Spinal cord (tissue), 10 donors: ENCODE results near the gene EGFL8. TPM values are rescaled to one million over a fixed set of nuclear protein-coding genes. Genes with fewer than 3 reads are reported as not detected.
"Not testable (repeated sequence)": the region's sequence is repeated elsewhere in the genome, so short reads cannot be mapped to it uniquely, and the experiment has no call there.

Experiments
- DNase-seq, 6 donors: peaks; one replicate each; pipeline versions ENCODE4 v3.0.0 to v3.0.0-alpha.2; 2013 to 2015; ENCODE audit warnings: low spot score in 6 of 6, low read depth in 4 of 6
- H3K27ac ChIP-seq: one replicate; pipeline ENCODE4 v1.5.1; 2013; ENCODE audit warnings: low read depth, low read length, control low read depth
- H3K27me3 ChIP-seq: one replicate; pipeline ENCODE4 v1.6.1; 2013; ENCODE audit warnings: low read length; ENCODE audit not compliant: control insufficient read depth, insufficient read depth
- H3K36me3 ChIP-seq: one replicate; pipeline ENCODE4 v1.6.1; 2013; ENCODE audit warnings: low read length; ENCODE audit not compliant: control insufficient read depth, insufficient read depth
- H3K4me1 ChIP-seq: one replicate; pipeline ENCODE4 v1.6.1; 2013; ENCODE audit warnings: low read length; ENCODE audit not compliant: control insufficient read depth, insufficient read depth
- H3K4me3 ChIP-seq: one replicate; pipeline ENCODE4 v1.5.1; 2013; ENCODE audit warnings: low read depth, low read length, control low read depth
- H3K9me3 ChIP-seq: one replicate; pipeline ENCODE4 v1.6.1; 2013; ENCODE audit warnings: low read length; ENCODE audit not compliant: control insufficient read depth, insufficient read depth
- WGBS: methylation state at CpG from one replicate; pipeline ENCODE4 v1.1.5; 2013; ENCODE audit warnings: missing lambda C conversion rate; ENCODE audit not compliant: insufficient coverage; 5-methylcytosine and 5-hydroxymethylcytosine counted together
- polyA plus RNA-seq, 2 donors: library from polyadenylated mRNA; unstranded; fragments of 120-200 nt; gene quantifications; one replicate each; pipeline ENCODE4 v1.2.1, GENCODE V29; 2013; ENCODE audit not compliant: insufficient read length in 2 of 2
- total RNA-seq, 2 donors: library from RNA; depleted of rRNA in 1 of 2; stranded (reverse); fragments of 120-200 nt in 1 of 2; fragments of >200 nt in 1 of 2; gene quantifications; one replicate each; pipeline versions ENCODE4 v1.2.3 to v1.2.4, GENCODE V29; 2013 to 2014
- donor health status: healthy.

Gene EGFL8
- total and polyA plus RNA-seq, 4 donors = 28.4 to 124 (median 57.3) TPM

DNA sequence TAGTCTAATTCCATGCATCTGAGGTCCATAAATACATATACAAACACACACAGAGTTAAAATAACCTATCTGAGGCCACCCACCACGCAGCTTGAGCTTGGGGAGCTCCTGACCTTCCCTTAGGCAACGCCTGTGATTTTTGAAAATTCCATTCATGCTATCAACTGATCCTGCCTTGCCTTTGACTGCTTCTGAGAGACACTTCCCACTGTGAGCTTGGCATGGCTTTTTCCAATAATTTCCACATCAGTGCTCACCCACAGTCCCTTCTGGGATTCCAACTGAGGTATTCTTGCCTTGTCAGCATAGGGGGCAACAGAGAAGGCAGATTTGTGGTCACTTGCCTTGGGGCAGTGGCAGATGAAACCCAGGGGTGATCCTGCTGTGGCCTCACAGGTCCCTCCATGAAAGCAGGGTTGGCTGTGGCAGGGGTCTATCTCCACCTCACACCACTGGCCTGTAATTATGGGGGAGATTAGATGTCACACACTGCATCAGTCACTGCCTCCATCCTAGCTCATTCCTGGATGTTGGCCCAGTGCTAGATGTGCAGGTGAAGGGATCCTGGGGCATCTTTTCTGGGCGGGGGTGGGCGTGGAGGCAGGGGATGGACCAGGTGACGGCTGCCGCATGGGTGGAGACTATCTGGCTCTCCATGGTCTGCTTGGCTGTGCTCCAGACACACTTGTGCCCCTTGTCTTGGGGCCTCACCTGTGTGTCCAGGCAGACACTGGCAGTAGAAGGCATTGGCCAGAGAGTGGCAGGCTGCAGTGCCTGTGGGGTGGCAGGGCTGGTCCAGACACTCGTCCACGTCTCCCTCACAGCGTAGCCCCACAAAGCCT lies 39.3 kb downstream of the EGFL8 start:
- Histone ChIP-seq H3K27me3 (no peaks in the 10 kb centered on the region), H3K9me3 (no peaks in the 10 kb centered on the region), H3K36me3 (no peaks in the 10 kb centered on the region), H3K27ac (no peak overlapping the region), H3K4me1 (peaks cover 12% of the 10 kb centered on the region), H3K4me3 (no peak overlapping the region)
- peak in 2 of 6 donors; percentile 64 to 72 for DNase-seq
- WGBS = 62% methylated on average over 8 of the region's 9 CpGs

GRCh38 chr6:32204268-32204715 lies 39.9 kb downstream of the EGFL8 start:
- Histone ChIP-seq H3K36me3 (no peaks in the 10 kb centered on the region), H3K27ac (no peak overlapping the region), H3K9me3 (no peaks in the 10 kb centered on the region), H3K4me3 (no peak overlapping the region), H3K4me1 (peaks cover 12% of the 10 kb centered on the region), H3K27me3 (no peaks in the 10 kb centered on the region)
- WGBS = 94% methylated on average over 3 of the region's 3 CpGs
- DNase-seq = no peak

DNA sequence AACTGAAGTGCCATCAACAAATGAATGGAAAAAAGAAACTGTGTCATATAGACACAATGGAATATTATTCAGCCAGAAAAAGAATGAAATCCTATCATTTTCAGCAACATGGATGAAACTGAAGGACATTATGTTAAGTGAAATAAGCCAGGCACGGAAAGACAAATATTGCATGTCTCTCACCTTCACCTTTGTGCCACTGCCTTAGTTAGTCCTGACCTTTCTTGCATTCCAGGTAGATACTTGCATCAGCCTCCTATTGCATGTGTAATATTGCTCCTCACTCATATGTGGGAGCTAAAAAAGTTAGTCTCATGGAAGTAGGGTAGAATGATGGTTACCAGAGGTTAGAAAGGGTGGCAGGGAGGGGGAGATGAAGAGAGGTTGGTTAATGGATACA lies 44.6 kb downstream of the EGFL8 start:
- no CpG with 5 or more reads among the region's 1 CpG for WGBS
- H3K27ac ChIP-seq = no peak overlapping the region
- no peaks in the 10 kb centered on the region for H3K9me3 ChIP-seq
- H3K36me3 ChIP-seq = no peaks in the 10 kb centered on the region
- H3K27me3 ChIP-seq = no peaks in the 10 kb centered on the region
- DNase-seq = no peak
- no peak overlapping the region for H3K4me3 ChIP-seq
- peaks cover under 1% of the 10 kb centered on the region for H3K4me1 ChIP-seq

DNA sequence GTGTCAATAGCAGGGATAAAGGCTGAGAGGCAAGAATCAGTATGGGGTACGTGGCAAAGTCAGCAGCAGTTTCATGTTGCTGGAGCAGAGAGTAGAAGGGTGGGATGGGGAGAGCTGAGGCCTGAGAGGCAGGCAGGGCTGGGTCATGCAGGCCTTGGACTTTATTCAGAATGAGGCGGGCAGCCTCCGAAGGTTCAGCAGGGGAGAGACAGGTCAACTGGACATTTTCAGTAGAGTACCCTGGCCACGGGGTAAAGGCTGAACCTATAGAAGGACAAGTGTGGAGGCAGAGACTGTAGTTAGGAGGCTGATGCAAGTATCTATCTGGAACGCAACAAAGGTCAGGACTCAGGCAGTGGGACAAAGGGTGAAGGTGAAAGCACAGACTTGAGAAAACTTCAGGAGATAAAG lies 45.8 kb downstream of the EGFL8 start:
- no peak overlapping the region for H3K27ac ChIP-seq
- WGBS = 91% methylated on average over 5 of the region's 5 CpGs
- H3K4me3 ChIP-seq = no peak overlapping the region
- no peaks in the 10 kb centered on the region for H3K36me3 ChIP-seq
- no peak for DNase-seq
- H3K9me3 ChIP-seq = no peaks in the 10 kb centered on the region
- H3K27me3 ChIP-seq = no peaks in the 10 kb centered on the region
- no peaks in the 10 kb centered on the region for H3K4me1 ChIP-seq

GRCh38 chr6:32211432-32211831 lies 47.0 kb downstream of the EGFL8 start:
- H3K9me3 ChIP-seq, H3K27me3 ChIP-seq, DNase-seq, H3K4me1 ChIP-seq, H3K36me3 ChIP-seq, H3K4me3 ChIP-seq, H3K27ac ChIP-seq: not testable (repeated sequence)
- WGBS = 57% methylated on average over 1 of the region's 4 CpGs

DNA sequence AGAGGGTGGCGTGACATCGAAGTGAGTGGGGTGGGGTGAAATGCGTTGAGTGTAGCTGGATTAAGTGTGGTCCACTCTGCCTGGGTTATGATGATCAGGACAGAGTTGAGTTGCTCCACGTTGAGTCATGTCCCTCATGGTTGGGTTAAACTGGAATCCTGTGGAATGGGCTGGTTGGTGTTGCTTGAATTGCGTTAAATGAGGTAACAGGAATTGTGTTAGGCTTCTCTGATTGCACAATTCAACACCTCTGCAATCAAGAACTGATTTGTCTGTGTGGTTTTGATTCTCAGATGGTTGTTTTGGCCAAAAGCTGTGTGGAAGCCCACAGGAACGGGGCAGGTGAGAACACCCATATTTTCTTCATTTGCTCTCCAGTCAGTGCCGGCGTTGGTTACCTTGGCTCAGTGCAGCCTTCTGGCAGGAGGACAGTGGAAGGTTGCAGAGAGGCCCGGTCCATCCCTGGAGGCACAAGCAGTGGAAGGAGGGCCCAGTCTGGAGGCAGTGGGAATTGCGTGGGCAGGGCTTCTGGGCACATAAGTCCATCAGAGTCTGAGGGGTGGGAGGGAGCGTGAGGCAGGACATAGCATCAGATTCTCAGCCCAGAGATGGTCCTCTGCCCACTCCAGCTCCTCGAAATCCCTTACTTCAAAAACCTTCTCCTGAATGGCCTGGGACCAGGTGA lies 47.8 kb downstream of the EGFL8 start:
- Histone ChIP-seq H3K9me3 (no peaks in the 10 kb centered on the region), H3K36me3 (no peaks in the 10 kb centered on the region), H3K4me1 (no peaks in the 10 kb centered on the region), H3K4me3 (no peak overlapping the region), H3K27ac (no peak overlapping the region), H3K27me3 (no peaks in the 10 kb centered on the region)
- no peak for DNase-seq
- WGBS = 85% methylated on average over 10 of the region's 12 CpGs

- Histone ChIP-seq H3K36me3 (no peaks in the 10 kb centered on the region), H3K4me3 (no peak overlapping the region), H3K27me3 (no peaks in the 10 kb centered on the region), H3K9me3 (no peaks in the 10 kb centered on the region), H3K4me1 (no peaks in the 10 kb centered on the region), H3K27ac (no peak overlapping the region)
- WGBS = 92% methylated on average over 2 of the region's 6 CpGs
- DNase-seq = no peak
These were observed 49.3 kb downstream of the EGFL8 start for GRCh38 chr6:32213649-32214048.

DNA sequence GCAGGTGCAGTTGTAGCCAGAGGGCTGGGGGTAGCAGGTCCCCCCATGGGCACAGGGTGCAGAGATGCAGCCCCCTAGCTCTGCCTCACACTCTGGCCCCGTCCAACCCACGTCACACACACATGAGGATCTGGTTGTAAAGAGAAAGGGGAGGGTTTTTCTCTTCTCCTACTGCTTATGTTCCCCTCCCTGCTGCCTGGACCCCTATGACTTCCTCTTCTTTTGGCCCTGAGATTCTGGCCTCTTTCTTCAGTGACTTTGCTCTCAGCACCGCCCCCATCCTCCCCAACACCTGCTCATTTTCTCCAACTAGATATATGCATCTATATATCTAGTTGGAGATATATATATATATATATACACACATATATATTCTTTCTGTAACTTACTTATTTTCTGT lies 49.7 kb downstream of the EGFL8 start:
- H3K27ac ChIP-seq = no peak overlapping the region
- H3K27me3 ChIP-seq = no peaks in the 10 kb centered on the region
- H3K4me1 ChIP-seq = no peaks in the 10 kb centered on the region
- no peaks in the 10 kb centered on the region for H3K9me3 ChIP-seq
- no peaks in the 10 kb centered on the region for H3K36me3 ChIP-seq
- H3K4me3 ChIP-seq = no peak overlapping the region
- WGBS = no CpG with 5 or more reads among the region's 3 CpGs
- DNase-seq = no peak

DNA sequence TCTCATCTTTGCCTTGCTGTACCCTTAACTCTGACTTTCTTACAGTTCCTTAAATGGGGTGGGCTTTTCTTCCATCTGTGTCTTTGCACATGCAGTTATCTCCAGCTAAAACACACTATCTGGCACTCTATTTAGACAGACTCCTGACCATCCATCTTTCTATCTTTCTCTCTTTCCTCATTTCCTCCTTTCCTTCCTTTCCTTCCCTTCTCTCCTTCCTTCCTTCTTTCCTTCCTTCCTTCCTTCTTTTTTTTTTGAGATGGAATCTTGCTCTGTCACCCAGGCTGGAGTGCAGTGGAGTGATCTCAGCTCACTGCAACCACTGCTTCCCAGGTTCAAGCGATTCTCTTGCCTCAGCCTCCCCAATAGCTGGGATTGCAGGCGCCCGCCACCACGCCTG lies 51.2 kb downstream of the EGFL8 start:
- DNase-seq = no peak
- Histone ChIP-seq H3K27me3 (no peaks in the 10 kb centered on the region), H3K9me3 (no peaks in the 10 kb centered on the region), H3K36me3 (no peaks in the 10 kb centered on the region), H3K4me1 (no peaks in the 10 kb centered on the region), H3K4me3 (no peak overlapping the region), H3K27ac (no peak overlapping the region)
- WGBS = no CpG with 5 or more reads among the region's 4 CpGs

DNA sequence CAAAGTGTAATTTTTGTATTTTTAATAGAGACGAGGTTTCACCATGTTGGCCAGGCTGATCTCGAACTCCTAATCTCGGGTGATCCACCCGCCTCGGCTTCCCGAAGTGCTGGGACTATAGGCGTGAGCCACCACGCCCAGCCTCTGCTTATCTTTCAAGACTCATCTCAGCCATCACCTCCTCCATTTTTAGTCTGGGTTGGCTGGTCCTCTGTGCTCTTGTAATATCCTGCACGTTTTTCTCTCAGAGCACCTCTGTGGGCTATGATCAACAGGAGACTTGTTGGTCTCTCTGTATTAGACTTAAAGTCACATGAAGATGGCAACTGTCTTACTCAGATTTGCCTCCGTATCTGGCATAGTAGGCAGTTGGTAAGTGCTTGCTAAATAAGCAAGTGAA lies 51.9 kb downstream of the EGFL8 start:
- Histone ChIP-seq H3K27ac (no peak overlapping the region), H3K4me3 (no peak overlapping the region), H3K27me3 (no peaks in the 10 kb centered on the region), H3K4me1 (no peaks in the 10 kb centered on the region), H3K36me3 (no peaks in the 10 kb centered on the region), H3K9me3 (no peaks in the 10 kb centered on the region)
- WGBS = 80% methylated on average over 1 of the region's 10 CpGs
- no peak for DNase-seq
